Astrocyte (in vitro differentiated cells and primary cell): Measurements from ENCODE around the gene NPTXR. TPM values are rescaled to one million over a fixed set of nuclear protein-coding genes. Genes with fewer than 3 reads are reported as not detected.

Experiments used
- DNase-seq: peaks from one replicate; pipeline ENCODE4 v3.0.0-alpha.2; 2010; ENCODE audit warnings: low read depth
- FAIRE-seq: peaks from 2 replicates; lab custom pipeline; 2011; peaks lifted over from hg19 to GRCh38; lab: Jason Lieb, UNC
- H2AFZ ChIP-seq: 2 replicates; pipeline ENCODE4 v1.6.0; 2012; ENCODE audit warnings: low read depth, low read length, inconsistent platforms
- H3K27ac ChIP-seq: 2 replicates; pipeline ENCODE4 v1.5.1; 2011; ENCODE audit warnings: low read depth, low read length, inconsistent platforms
- H3K27me3 ChIP-seq: 2 replicates; pipeline ENCODE4 v1.6.0; 2011; ENCODE audit warnings: low read length, inconsistent platforms; ENCODE audit not compliant: insufficient read depth
- H3K36me3 ChIP-seq: 2 replicates; pipeline ENCODE4 v1.5.1; 2011; ENCODE audit warnings: low read length, inconsistent platforms; ENCODE audit not compliant: insufficient read depth
- H3K4me1 ChIP-seq: 2 replicates; pipeline ENCODE4 v1.5.1; 2011; ENCODE audit warnings: low read length, inconsistent platforms; ENCODE audit not compliant: insufficient read depth
- H3K4me2 ChIP-seq: 2 replicates; pipeline ENCODE4 v1.6.0; 2012; ENCODE audit warnings: low read length, inconsistent platforms
- H3K4me3 ChIP-seq: 2 replicates; pipeline ENCODE4 v1.5.1; 2011; ENCODE audit warnings: low read depth, mild to moderate bottlenecking, low read length, inconsistent platforms; ENCODE audit not compliant: insufficient read depth
- H3K79me2 ChIP-seq: 2 replicates; pipeline ENCODE4 v1.6.0; 2012; ENCODE audit warnings: mild to moderate bottlenecking, low read length, inconsistent platforms; ENCODE audit not compliant: insufficient read depth
- H3K9ac ChIP-seq: 2 replicates; pipeline ENCODE4 v1.6.0; 2012; ENCODE audit warnings: mild to moderate bottlenecking, low read length, inconsistent platforms
- H3K9me3 ChIP-seq: 2 replicates; pipeline ENCODE4 v1.5.1; 2012; ENCODE audit warnings: low read depth, mild to moderate bottlenecking, low read length, inconsistent platforms; ENCODE audit not compliant: insufficient read depth
- H4K20me1 ChIP-seq: 2 replicates; pipeline ENCODE4 v1.6.0; 2012; ENCODE audit warnings: low read length, inconsistent platforms; ENCODE audit not compliant: insufficient read depth
- H3K27ac Mint-ChIP-seq: one replicate; pipeline ENCODE4 v1.8.0; 2021; ENCODE audit warnings: mild to moderate bottlenecking, mixed read lengths; ENCODE audit not compliant: unreplicated experiment
- H3K27me3 Mint-ChIP-seq: one replicate; pipeline ENCODE4 v1.8.0; 2021; ENCODE audit warnings: low read depth, mixed read lengths; ENCODE audit not compliant: unreplicated experiment
- H3K36me3 Mint-ChIP-seq: one replicate; pipeline ENCODE4 v1.8.0; 2021; ENCODE audit warnings: low read depth, mixed read lengths; ENCODE audit not compliant: unreplicated experiment
- H3K4me1 Mint-ChIP-seq: one replicate; pipeline ENCODE4 v1.8.0; 2021; ENCODE audit warnings: low read depth, mixed read lengths; ENCODE audit not compliant: unreplicated experiment
- H3K4me3 Mint-ChIP-seq: one replicate; pipeline ENCODE4 v1.8.0; 2021; ENCODE audit warnings: mild to moderate bottlenecking, moderate library complexity, mixed read lengths; ENCODE audit not compliant: unreplicated experiment
- H3K9me3 Mint-ChIP-seq: one replicate; pipeline ENCODE4 v1.8.0; 2021; ENCODE audit warnings: mild to moderate bottlenecking, mixed read lengths; ENCODE audit not compliant: unreplicated experiment
- EZH2 ChIP-seq: IDR thresholded peaks from 2 replicates; pipeline ENCODE4 v1.6.1; 2012; ENCODE audit warnings: mild to moderate bottlenecking, low read length, inconsistent platforms; ENCODE audit not compliant: insufficient read depth
- total RNA-seq: library from RNA; stranded (reverse); gene quantifications from 2 replicates; pipeline ENCODE4 v1.2.1, GENCODE V29; 2021
- TF ChIP-seq, protein P1 (sequence below): IDR thresholded peaks from 2 replicates; pipeline ENCODE4 v1.5.1; 2011; ENCODE audit warnings: low read depth, mild to moderate bottlenecking, inconsistent platforms, low read length, moderate library complexity; ENCODE audit not compliant: insufficient read depth

The NPTXR gene
- total RNA-seq, 1 donor from 2014 or later, result 5.4 TPM

DNA sequence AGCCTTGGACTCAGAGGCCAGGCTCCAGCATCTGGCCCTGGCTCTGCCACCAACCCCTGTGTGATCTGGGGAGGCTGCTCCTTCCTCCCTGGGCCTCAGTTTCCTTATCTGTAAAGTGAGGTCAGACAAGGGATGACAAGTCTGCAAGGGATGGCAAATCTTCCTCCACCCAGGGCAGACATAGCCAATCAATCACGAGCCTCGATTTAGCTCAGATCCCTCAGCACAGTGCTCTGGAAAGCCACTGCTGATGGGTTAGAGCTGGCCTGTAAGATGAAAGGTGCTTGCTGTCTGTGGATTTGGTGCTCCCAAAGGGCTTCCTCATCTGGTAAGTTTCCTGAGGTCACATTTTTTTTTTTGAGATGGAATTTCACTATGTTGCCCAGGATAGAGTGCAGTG is 20.2 kb downstream of the NPTXR start:
- Mint-ChIP-seq H3K4me1 (no peaks in the 10 kb centered on the region), H3K27me3 (peaks cover 48% of the 10 kb centered on the region), H3K27ac (no peak overlapping the region), H3K36me3 (peaks cover 7% of the 10 kb centered on the region), H3K4me3 (no peak overlapping the region), H3K9me3 (peaks cover 4% of the 10 kb centered on the region)
- Histone ChIP-seq H3K4me3 (no peak overlapping the region), H4K20me1 (peaks cover 7% of the 10 kb centered on the region), H3K79me2 (no peaks in the 10 kb centered on the region), H3K9me3 (no peaks in the 10 kb centered on the region), H3K27me3 (peaks cover 15% of the 10 kb centered on the region), H3K4me2 (no peak overlapping the region), H2AFZ (no peak overlapping the region), H3K4me1 (no peaks in the 10 kb centered on the region), H3K27ac (no peak overlapping the region), H3K9ac (no peak overlapping the region), H3K36me3 (no peaks in the 10 kb centered on the region)
- FAIRE-seq (no peak), DNase-seq (no peak)
- TF ChIP-seq, protein P1, sequence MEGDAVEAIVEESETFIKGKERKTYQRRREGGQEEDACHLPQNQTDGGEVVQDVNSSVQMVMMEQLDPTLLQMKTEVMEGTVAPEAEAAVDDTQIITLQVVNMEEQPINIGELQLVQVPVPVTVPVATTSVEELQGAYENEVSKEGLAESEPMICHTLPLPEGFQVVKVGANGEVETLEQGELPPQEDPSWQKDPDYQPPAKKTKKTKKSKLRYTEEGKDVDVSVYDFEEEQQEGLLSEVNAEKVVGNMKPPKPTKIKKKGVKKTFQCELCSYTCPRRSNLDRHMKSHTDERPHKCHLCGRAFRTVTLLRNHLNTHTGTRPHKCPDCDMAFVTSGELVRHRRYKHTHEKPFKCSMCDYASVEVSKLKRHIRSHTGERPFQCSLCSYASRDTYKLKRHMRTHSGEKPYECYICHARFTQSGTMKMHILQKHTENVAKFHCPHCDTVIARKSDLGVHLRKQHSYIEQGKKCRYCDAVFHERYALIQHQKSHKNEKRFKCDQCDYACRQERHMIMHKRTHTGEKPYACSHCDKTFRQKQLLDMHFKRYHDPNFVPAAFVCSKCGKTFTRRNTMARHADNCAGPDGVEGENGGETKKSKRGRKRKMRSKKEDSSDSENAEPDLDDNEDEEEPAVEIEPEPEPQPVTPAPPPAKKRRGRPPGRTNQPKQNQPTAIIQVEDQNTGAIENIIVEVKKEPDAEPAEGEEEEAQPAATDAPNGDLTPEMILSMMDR, result no peak
- TF ChIP-seq EZH2, result no peak

DNA sequence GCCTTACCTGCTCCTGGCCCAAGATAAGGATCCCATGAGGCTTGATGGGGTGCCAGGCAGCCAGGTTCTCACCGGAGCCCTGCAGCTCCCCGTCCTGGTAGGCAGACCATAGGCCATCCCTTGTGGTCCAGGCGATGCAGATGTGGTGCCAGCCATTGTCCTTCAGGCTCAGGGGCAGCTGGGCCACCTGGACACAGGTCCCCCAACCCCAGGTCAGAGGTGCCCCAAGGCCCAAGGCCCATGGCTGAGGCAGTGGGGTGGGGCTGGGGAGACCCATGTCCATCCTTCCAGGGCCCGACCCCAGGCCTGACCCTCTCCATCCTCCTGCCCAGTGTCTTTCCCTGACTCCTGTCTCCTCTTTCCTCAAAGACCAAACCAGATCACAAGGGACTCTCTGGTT is 20.8 kb downstream of the NPTXR start:
- DNase-seq, result no peak
- Histone ChIP-seq H3K4me2 (no peak overlapping the region), H3K9ac (no peak overlapping the region), H3K4me1 (no peaks in the 10 kb centered on the region), H3K27ac (no peak overlapping the region), H3K79me2 (no peaks in the 10 kb centered on the region), H2AFZ (no peak overlapping the region), H3K27me3 (peaks cover 15% of the 10 kb centered on the region), H3K4me3 (no peak overlapping the region), H3K36me3 (no peaks in the 10 kb centered on the region), H3K9me3 (no peaks in the 10 kb centered on the region), H4K20me1 (peaks cover 7% of the 10 kb centered on the region)
- peaks cover 4% of the 10 kb centered on the region for H3K9me3 Mint-ChIP-seq
- H3K36me3 Mint-ChIP-seq, result peaks cover 7% of the 10 kb centered on the region
- no peak overlapping the region for H3K4me3 Mint-ChIP-seq
- TF ChIP-seq, protein P1, result no peak
- no peak for TF ChIP-seq EZH2
- H3K27ac Mint-ChIP-seq, result no peak overlapping the region
- peaks cover 53% of the 10 kb centered on the region for H3K27me3 Mint-ChIP-seq
- no peaks in the 10 kb centered on the region for H3K4me1 Mint-ChIP-seq
- no peak for FAIRE-seq

DNA sequence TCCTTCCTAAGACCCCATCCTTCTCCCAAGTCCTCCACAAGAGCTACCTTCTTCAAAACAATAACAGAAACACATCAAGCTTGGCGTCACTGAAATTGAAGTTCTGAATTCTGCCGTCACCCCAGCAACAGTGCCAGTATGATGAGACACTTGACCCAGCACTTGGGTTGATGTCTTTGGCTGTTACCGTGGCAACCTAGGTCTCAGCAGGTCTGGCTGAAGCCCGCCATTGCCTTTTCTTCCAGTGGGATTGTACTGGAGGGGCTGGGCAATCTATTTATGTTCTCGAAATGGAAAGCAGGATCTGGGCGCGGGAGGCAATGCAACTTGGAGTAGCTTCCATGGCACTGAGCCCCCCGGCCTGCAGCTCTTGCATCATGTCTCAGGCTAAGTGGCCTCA is 23.8 kb downstream of the NPTXR start:
- Histone ChIP-seq H4K20me1 (peaks cover 7% of the 10 kb centered on the region), H3K9me3 (no peaks in the 10 kb centered on the region), H3K79me2 (no peaks in the 10 kb centered on the region), H3K4me1 (no peaks in the 10 kb centered on the region), H2AFZ (no peak overlapping the region), H3K27ac (no peak overlapping the region), H3K4me2 (no peak overlapping the region), H3K4me3 (no peak overlapping the region), H3K27me3 (peaks cover 15% of the 10 kb centered on the region), H3K9ac (no peak overlapping the region), H3K36me3 (no peaks in the 10 kb centered on the region)
- no peak for TF ChIP-seq EZH2
- TF ChIP-seq, protein P1, result no peak
- Mint-ChIP-seq H3K27me3 (peaks cover 64% of the 10 kb centered on the region), H3K9me3 (peaks cover 7% of the 10 kb centered on the region), H3K36me3 (peaks cover 4% of the 10 kb centered on the region), H3K4me1 (no peaks in the 10 kb centered on the region), H3K27ac (no peak overlapping the region), H3K4me3 (no peak overlapping the region)
- DNase-seq (no peak), FAIRE-seq (no peak)
